Esophagus muscularis mucosa (tissue), 4 donors: ENCODE results near the gene MKI67. TPM values are rescaled to one million over a fixed set of nuclear protein-coding genes. Genes with fewer than 3 reads are reported as not detected.

Experiments
- DNase-seq: peaks from one replicate; pipeline ENCODE4 v3.0.0-alpha.2; 2017; ENCODE audit errors: extremely low spot score
- H3K27ac ChIP-seq, 4 donors: fragments of 200-600 bp; sonication (generic); replicated peaks in 1 of 4; 1 replicate in 3 of 4; 2 replicates in 1 of 4; pipeline ENCODE4 v1.5.1; 2016 to 2019; ENCODE audit warnings: mild to moderate bottlenecking in 1 of 4
- H3K27me3 ChIP-seq, 4 donors: fragments of 200-600 bp; sonication (generic); one replicate each; pipeline versions ENCODE4 v1.5.1 to v1.6.0; 2016 to 2019
- H3K36me3 ChIP-seq, 4 donors: fragments of 200-600 bp; sonication (generic); one replicate each; pipeline ENCODE4 v1.5.1; 2016 to 2019
- H3K4me1 ChIP-seq, 4 donors: fragments of 200-600 bp; sonication (generic); one replicate each; pipeline ENCODE4 v1.5.1; 2016 to 2019
- H3K4me3 ChIP-seq, 4 donors: fragments of 200-600 bp; sonication (generic); 1 replicate in 2 of 4; 2 replicates in 2 of 4; pipeline ENCODE4 v1.5.1; 2016 to 2019; ENCODE audit warnings: mild to moderate bottlenecking in 4 of 4, moderate library complexity in 1 of 4
- H3K9me3 ChIP-seq, 4 donors: fragments of 200-600 bp; sonication (generic); 1 replicate in 3 of 4; 2 replicates in 1 of 4; pipeline ENCODE4 v1.5.1; 2016 to 2019
- EP300 ChIP-seq: sonication (generic); formaldehyde crosslinking; IDR thresholded peaks from one replicate; pipeline ENCODE4 v1.6.1; 2017; ENCODE audit warnings: antibody characterized with exemption
- POLR2A ChIP-seq: fragments of 450-650 bp; IDR thresholded peaks from one replicate; pipeline ENCODE4 v1.6.1; 2017; ENCODE audit warnings: antibody characterized with exemption, moderate library complexity, mild to moderate bottlenecking, low read depth
- POLR2AphosphoS5 ChIP-seq, 2 donors: sonication (generic); formaldehyde crosslinking; IDR thresholded peaks; one replicate each; pipeline ENCODE4 v1.6.1; 2017; ENCODE audit warnings: antibody characterized with exemption in 2 of 2
- WGBS: methylation state at CpG from one replicate; pipeline ENCODE4 v1.1.5; 2018; 5-methylcytosine and 5-hydroxymethylcytosine counted together
- intact Hi-C: fragments of 100-400 bp; cut with DNase I; formaldehyde crosslinking; loops from one replicate; pipeline ENCODE4 v1.15.1; 2023
- total RNA-seq, 4 donors: library from RNA; depleted of rRNA; stranded (reverse); fragments of >200 nt; gene quantifications; one replicate each; pipeline versions ENCODE4 v1.1.0 to v1.2.1, GENCODE V29; 2016
- TF ChIP-seq, protein P1 (sequence below), 3 experiments: fragments of 200-600 bp in 2 of 3; fragments of 450-650 bp in 1 of 3; sonication (generic) in 2 of 3; IDR thresholded peaks; one replicate each; pipeline ENCODE4 v1.5.1; 2017 to 2019; ENCODE audit warnings: antibody characterized with exemption in 3 of 3, mild to moderate bottlenecking in 2 of 3, moderate library complexity in 1 of 3

The MKI67 gene
- total RNA-seq, 4 donors from 2014 or later: 0.17 to 1.2 (median 0.87) TPM

DNA sequence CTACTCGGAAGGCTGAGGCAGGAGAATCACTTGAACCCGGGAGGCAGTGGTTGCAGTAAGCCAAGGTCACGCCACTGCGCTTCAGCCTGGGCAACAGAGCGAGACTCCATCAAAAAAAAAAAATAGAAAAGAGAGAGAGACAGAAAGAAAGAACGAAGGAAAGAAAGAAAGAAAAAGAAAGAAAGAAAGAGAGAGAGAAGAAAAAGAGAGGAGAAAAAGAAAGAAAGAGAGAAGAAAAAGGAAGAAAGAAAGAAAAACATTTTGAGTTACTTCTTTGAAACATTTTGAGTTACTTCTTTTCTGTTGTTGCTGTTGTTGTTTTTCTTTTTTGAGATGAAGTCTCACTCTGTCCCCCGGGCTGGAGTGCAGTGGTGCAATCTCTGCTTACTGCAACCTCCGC lies 2.4 kb upstream of the MKI67 start:
- Histone ChIP-seq H3K27me3 (peaks cover 0 to 30% (median 22%) of the 10 kb centered on the region in 4 donors), H3K9me3 (no peaks in the 10 kb centered on the region), H3K4me1 (peaks cover 12 to 23% (median 21%) of the 10 kb centered on the region in 4 donors), H3K4me3 (no peak overlapping the region), H3K27ac (no peak overlapping the region), H3K36me3 (no peaks in the 10 kb centered on the region)
- DNase-seq: no peak
- WGBS: 84% methylated on average over 8 of the region's 8 CpGs
- intact Hi-C loops: no loop called here
- TF ChIP-seq POLR2A: no peak
- TF ChIP-seq POLR2AphosphoS5 (IDR thresholded peaks at IDR 0.05): no peak
- TF ChIP-seq EP300: no peak
- TF ChIP-seq, protein P1, sequence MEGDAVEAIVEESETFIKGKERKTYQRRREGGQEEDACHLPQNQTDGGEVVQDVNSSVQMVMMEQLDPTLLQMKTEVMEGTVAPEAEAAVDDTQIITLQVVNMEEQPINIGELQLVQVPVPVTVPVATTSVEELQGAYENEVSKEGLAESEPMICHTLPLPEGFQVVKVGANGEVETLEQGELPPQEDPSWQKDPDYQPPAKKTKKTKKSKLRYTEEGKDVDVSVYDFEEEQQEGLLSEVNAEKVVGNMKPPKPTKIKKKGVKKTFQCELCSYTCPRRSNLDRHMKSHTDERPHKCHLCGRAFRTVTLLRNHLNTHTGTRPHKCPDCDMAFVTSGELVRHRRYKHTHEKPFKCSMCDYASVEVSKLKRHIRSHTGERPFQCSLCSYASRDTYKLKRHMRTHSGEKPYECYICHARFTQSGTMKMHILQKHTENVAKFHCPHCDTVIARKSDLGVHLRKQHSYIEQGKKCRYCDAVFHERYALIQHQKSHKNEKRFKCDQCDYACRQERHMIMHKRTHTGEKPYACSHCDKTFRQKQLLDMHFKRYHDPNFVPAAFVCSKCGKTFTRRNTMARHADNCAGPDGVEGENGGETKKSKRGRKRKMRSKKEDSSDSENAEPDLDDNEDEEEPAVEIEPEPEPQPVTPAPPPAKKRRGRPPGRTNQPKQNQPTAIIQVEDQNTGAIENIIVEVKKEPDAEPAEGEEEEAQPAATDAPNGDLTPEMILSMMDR (IDR thresholded peaks at IDR 0.05): no peak

DNA sequence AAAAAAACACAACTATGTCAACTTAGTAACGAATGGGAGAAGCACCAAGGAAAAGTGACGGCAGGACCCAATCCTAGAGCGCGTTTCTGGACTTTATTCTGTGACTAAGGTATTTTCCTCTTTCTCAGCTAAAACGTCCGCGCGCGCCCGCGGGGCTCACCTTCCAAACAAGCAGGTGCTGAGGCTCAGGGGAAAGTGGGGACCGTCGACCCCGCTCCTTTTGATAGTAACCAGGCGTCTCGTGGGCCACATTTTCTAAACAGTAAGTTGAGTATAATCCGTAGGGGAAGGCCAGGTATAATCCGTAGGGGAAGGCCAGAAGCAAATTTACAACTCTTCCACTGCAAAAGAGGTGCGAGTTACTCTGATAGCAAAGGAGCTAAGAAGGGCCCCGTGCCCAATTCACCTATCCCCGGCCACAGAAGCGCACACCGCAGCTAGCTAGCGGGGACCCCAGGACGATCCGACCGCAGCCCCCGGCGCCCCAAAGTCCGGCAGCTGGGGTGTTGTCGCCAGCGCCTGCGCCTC lies 743 bp downstream of the MKI67 start:
- intact Hi-C loops: no loop called here
- peak overlapping the region; percentile 55 to 68 (median 63) for H3K4me3 ChIP-seq
- H3K27me3 ChIP-seq: peaks cover 0 to 50% (median 35%) of the 10 kb centered on the region in 4 donors
- WGBS: 3% methylated on average over 20 of the region's 33 CpGs
- H3K4me1 ChIP-seq: peaks cover 12 to 23% (median 21%) of the 10 kb centered on the region in 4 donors
- DNase-seq: no peak
- no peak overlapping the region for H3K27ac ChIP-seq
- TF ChIP-seq POLR2AphosphoS5 (IDR thresholded peaks at IDR 0.05): no peak
- TF ChIP-seq POLR2A: no peak
- TF ChIP-seq, protein P1 (IDR thresholded peaks at IDR 0.05): no peak
- TF ChIP-seq EP300: no peak
- H3K9me3 ChIP-seq: no peaks in the 10 kb centered on the region
- no peaks in the 10 kb centered on the region for H3K36me3 ChIP-seq

DNA sequence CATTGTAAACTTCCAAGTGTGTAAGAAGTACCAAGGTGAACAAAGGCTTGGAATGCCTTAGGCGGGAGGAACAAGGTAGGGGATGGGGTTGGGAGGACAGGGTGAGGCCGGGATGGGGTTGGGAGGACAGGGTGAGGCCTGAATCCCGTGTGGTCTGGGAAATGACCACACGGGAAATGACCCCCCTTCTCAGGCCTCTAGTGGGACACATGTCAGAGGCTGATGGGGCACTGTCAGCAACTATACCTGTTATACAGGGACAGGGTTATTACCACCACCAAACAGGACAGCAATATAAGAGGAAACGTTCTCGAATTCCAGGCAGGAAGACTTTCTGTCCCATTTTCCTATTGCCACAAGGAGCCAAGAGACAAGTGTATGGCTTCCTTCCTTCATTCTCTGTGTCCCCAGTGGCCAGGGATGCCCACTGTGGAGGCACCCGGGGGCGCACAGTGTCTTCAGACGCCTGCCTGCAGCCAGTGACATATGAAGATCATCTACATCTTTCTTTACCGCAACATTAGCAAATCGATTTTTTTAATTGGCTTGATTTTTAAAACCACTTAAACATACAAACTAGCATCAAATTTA lies 1.3 kb downstream of the MKI67 start:
- H3K4me3 ChIP-seq: no peak overlapping the region
- H3K4me1 ChIP-seq: peaks cover 12 to 23% (median 21%) of the 10 kb centered on the region in 4 donors
- H3K36me3 ChIP-seq: no peaks in the 10 kb centered on the region
- no peak for DNase-seq
- H3K27ac ChIP-seq: no peak overlapping the region
- H3K9me3 ChIP-seq: no peaks in the 10 kb centered on the region
- intact Hi-C loops: no loop called here
- TF ChIP-seq POLR2AphosphoS5 (IDR thresholded peaks at IDR 0.05) (no peak), EP300 (no peak), POLR2A (no peak)
- TF ChIP-seq, protein P1 (IDR thresholded peaks at IDR 0.05): no peak
- 49% methylated on average over 11 of the region's 11 CpGs for WGBS
- H3K27me3 ChIP-seq: peaks cover 0 to 51% (median 40%) of the 10 kb centered on the region in 4 donors

DNA sequence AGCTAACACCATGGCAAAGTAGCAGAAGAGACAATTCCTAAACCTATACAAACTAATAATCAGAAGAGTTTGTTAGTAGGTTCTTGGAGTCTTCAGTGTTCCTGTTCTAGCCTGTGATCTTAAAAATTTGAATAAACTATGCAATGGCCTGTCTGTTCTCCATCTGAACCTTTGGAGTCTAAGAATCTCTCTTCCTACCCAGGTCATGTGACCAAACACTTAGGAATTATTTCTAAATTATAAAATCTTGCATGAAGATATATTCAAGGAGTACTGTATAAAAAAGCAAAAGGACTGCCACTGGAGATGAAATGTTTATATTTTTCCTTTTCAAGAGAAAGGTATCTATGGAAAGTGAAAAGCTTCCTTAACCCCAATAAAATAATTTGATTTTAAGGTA lies 2.4 kb downstream of the MKI67 start:
- H3K36me3 ChIP-seq: no peaks in the 10 kb centered on the region
- H3K27ac ChIP-seq: no peak overlapping the region
- TF ChIP-seq POLR2AphosphoS5 (IDR thresholded peaks at IDR 0.05): no peak
- TF ChIP-seq, protein P1 (IDR thresholded peaks at IDR 0.05): no peak
- no peak for TF ChIP-seq POLR2A
- no peak for TF ChIP-seq EP300
- H3K27me3 ChIP-seq: peaks cover 0 to 60% (median 43%) of the 10 kb centered on the region in 4 donors
- intact Hi-C loops: no loop called here
- H3K4me1 ChIP-seq: peaks cover 12 to 23% (median 21%) of the 10 kb centered on the region in 4 donors
- DNase-seq: no peak
- H3K4me3 ChIP-seq: no peak overlapping the region
- no peaks in the 10 kb centered on the region for H3K9me3 ChIP-seq
